Measurements from ENCODE around the gene FLNA. TPM values are rescaled to one million over a fixed set of nuclear protein-coding genes. Genes with fewer than 3 reads are reported as not detected.

The FLNA gene
- total RNA-seq, 1 donor from 2014 or later, result 225 TPM

DNA sequence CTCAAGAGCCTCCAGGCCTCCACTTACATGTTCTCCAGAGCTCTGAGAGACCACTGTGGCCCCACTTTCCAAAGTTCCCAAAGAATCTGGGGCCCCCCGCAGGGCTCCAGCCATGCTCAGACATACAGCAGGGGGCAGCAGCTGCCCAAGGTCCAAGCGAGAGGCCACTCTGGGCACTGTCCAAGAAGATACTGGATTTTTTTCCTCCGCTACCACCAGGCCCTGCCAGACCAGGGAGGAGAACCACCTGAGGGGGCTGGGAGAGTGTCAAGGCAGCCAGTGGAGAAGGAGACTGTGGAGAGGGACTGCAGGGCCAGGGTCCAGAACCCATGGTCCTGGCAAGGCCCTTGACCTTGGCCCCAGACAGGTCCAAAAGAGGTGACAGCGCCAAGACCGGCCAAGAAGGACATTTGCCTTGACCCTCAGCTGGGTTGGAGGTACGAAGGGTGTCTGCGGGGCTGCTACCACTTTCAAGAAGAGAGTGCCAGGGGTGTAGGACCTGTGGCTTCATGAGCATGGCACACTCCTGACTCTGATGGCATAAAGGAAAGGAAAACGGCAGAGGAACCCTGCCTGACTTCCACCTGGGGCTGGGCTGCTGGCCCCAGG, 10.0 kb upstream of the FLNA start:
- Histone ChIP-seq H3K27ac (replicated peaks) (no peak overlapping the region), H3K36me3 (no peaks in the 10 kb centered on the region), H3K4me3 (no peak overlapping the region), H3K27me3 (ENCODE audit: low read depth) (no peaks in the 10 kb centered on the region), H3K9me3 (replicated peaks) (no peaks in the 10 kb centered on the region), H3K4me1 (peaks cover 26% of the 10 kb centered on the region)
- TF ChIP-seq, protein P1, sequence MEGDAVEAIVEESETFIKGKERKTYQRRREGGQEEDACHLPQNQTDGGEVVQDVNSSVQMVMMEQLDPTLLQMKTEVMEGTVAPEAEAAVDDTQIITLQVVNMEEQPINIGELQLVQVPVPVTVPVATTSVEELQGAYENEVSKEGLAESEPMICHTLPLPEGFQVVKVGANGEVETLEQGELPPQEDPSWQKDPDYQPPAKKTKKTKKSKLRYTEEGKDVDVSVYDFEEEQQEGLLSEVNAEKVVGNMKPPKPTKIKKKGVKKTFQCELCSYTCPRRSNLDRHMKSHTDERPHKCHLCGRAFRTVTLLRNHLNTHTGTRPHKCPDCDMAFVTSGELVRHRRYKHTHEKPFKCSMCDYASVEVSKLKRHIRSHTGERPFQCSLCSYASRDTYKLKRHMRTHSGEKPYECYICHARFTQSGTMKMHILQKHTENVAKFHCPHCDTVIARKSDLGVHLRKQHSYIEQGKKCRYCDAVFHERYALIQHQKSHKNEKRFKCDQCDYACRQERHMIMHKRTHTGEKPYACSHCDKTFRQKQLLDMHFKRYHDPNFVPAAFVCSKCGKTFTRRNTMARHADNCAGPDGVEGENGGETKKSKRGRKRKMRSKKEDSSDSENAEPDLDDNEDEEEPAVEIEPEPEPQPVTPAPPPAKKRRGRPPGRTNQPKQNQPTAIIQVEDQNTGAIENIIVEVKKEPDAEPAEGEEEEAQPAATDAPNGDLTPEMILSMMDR (IDR thresholded peaks at IDR 0.05; ENCODE audit: borderline replicate concordance), result peak; percentile 54
- DNase-seq, result no peak
- intact Hi-C loops (cut with micrococcal nuclease), result no loop called here

DNA sequence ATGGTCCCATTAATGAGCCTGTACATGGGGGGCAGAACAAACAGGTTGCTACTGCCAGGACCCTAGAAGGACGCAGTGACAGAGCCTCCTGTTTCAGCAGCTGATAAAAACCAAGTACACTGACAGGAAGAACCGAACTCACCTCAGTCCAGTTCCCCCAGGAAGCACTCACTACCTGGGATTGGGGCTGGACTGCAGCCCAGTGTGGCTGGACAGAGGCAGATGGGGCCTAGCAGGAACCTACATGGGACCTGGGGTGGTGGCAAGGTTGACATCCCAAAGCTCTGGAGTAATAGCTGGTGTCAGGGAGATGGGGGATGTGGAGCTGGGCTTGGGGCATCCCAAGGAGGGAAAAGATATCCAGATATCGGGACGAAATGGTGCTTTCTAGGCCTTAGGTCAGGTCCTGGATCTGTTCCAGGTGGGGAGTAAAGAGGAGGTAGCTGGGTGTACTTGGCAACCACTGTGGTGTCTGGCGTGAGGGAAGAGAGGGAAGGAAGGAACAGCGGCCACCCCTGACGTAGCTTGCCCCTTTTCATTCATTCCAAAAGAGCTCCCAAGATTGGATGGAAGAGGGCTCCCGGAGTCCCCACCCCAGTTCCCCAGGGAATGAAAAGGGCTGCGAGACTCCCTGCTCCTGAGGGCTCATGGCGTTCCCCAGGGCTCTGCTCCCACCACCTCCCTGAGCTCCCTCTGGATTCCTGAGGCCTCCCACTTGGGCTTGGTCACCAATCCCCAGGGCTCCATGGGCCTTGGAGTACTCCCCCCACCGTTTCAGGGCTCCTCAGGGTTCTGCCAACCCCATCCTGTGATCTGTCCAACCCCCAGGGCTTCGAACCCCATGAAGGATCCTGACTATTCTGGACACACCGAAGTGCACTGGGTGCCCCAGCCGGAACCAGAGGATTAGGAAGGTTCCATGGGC, 9.2 kb upstream of the FLNA start:
- H3K4me3 ChIP-seq, result no peak overlapping the region
- intact Hi-C loops (cut with micrococcal nuclease), result no loop called here
- peaks cover 26% of the 10 kb centered on the region for H3K4me1 ChIP-seq
- no peaks in the 10 kb centered on the region for H3K9me3 ChIP-seq (replicated peaks)
- H3K27ac ChIP-seq (replicated peaks), result no peak overlapping the region
- no peak for DNase-seq
- no peaks in the 10 kb centered on the region for H3K36me3 ChIP-seq
- TF ChIP-seq, protein P1 (IDR thresholded peaks at IDR 0.05; ENCODE audit: borderline replicate concordance), result no peak
- no peaks in the 10 kb centered on the region for H3K27me3 ChIP-seq (ENCODE audit: low read depth)

DNA sequence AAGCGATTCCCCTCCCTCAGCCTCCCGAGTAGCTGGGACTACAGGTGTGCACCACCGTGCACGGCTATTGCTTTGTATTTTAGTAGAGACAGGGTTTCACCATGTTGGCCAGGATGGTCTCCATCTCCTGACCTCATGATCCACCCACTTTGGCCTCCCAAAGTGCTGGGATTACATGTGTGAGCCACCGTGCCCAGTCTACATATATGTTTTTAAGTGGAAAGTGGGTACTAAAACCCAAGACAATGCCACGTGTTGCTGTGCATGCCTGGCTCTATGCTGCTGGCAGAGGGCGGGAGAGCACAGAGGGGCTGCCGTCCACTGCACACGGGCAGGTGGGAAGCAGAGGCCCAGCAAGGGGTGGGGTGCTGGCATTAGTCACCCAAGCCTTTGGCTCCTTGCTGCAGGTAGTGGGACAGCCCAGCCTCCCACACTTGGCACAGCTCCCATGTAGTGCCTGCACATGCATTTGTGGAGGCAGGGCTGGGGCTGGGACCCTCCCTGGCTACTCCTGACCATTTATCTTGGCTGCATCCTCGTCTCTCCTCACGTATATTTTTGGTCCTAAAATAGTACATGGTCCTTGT, 8.1 kb upstream of the FLNA start:
- H3K4me3 ChIP-seq, result no peak overlapping the region
- intact Hi-C loops (cut with micrococcal nuclease), result no loop called here
- no peaks in the 10 kb centered on the region for H3K36me3 ChIP-seq
- TF ChIP-seq, protein P1 (IDR thresholded peaks at IDR 0.05; ENCODE audit: borderline replicate concordance), result no peak
- H3K27me3 ChIP-seq (ENCODE audit: low read depth), result no peaks in the 10 kb centered on the region
- H3K27ac ChIP-seq (replicated peaks), result no peak overlapping the region
- no peaks in the 10 kb centered on the region for H3K9me3 ChIP-seq (replicated peaks)
- no peak for DNase-seq
- peaks cover 32% of the 10 kb centered on the region for H3K4me1 ChIP-seq

DNA sequence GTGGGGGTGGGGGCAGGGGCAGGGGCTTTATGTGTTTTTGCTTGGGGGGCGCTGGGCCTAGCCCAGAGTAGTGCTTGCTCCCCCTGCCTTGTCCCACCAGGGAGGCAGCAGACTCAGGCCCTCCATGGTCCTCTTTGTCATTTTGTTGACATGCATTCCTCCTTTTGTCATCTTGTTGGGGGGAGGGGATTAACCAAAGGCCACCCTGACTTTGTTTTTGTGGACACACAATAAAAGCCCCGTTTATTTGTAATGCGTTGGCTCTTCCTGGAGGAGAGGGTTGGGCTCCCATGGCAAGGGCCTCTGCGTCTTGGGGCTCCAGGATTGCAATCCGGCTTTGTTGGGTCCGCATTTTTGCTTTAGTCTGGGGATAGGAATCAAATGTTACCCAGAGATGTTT, 6.8 kb upstream of the FLNA start:
- Histone ChIP-seq H3K27ac (replicated peaks) (no peak overlapping the region), H3K4me1 (peaks cover 32% of the 10 kb centered on the region), H3K36me3 (no peaks in the 10 kb centered on the region), H3K4me3 (no peak overlapping the region), H3K27me3 (ENCODE audit: low read depth) (no peaks in the 10 kb centered on the region), H3K9me3 (replicated peaks) (no peaks in the 10 kb centered on the region)
- DNase-seq, result no peak
- intact Hi-C loops (cut with micrococcal nuclease), result no loop called here
- TF ChIP-seq, protein P1 (IDR thresholded peaks at IDR 0.05; ENCODE audit: borderline replicate concordance), result no peak

DNA sequence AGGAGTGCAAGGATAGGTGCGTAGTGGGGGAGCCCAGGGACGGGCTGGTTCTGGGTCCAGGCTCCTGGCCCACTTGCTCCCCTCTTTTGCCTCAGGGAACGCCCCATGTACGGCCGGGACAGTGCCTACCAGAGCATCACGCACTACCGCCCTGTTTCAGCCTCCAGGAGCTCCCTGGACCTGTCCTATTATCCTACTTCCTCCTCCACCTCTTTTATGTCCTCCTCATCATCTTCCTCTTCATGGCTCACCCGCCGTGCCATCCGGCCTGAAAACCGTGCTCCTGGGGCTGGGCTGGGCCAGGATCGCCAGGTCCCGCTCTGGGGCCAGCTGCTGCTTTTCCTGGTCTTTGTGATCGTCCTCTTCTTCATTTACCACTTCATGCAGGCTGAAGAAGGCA, 6.4 kb upstream of the FLNA start:
- no peaks in the 10 kb centered on the region for H3K27me3 ChIP-seq (ENCODE audit: low read depth)
- TF ChIP-seq, protein P1 (IDR thresholded peaks at IDR 0.05; ENCODE audit: borderline replicate concordance), result no peak
- H3K4me1 ChIP-seq, result peaks cover 32% of the 10 kb centered on the region
- no peak for DNase-seq
- H3K4me3 ChIP-seq, result peak overlapping the region; percentile 85
- intact Hi-C loops (cut with micrococcal nuclease), result no loop called here
- no peak overlapping the region for H3K27ac ChIP-seq (replicated peaks)
- no peaks in the 10 kb centered on the region for H3K9me3 ChIP-seq (replicated peaks)
- no peaks in the 10 kb centered on the region for H3K36me3 ChIP-seq

Measured in left ventricle myocardium inferior (tissue), 1 donor.